ENCODE data around the gene PGF.

Gene PGF

DNA sequence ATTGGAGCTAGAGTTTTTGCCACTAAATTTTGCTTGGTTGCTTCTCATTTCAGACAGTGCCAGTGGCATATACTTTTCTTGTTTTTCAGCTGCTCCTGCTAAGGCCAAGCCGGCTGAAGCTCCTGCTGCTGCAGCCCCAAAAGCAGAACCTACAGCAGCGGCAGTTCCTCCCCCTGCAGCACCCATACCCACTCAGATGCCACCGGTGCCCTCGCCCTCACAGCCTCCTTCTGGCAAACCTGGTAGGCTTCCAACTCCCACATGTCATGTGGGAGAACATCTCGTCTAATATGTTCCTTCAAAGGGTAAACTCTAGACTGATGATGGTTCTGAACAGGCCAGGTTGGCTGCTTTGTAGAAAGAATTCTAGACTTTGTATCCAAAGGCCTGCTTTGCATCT, 62.7 kb downstream of the PGF start:
- DNase-seq: no peak

DNA sequence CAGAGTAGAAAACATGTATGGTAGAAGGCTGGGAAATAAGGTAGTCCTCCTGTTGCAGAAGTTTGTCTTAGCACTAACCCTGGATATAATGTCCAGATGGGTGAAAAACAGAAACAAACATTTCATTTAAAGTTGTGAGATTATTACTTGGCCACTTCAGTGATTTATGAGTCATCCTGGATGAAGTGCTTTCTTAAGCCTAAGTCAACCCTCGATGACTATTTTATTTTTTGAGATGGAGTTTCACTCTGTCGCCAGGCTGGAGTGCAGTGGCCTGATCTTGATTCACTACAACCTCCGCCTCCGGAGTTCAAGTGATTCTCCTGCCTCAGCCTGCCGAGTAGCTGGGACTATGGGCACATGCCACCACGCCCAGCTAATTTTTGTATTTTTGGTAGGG, 63.5 kb downstream of the PGF start:
- no peak for DNase-seq
